ENCODE data around the gene SPON1. TPM values are rescaled to one million over a fixed set of nuclear protein-coding genes. Genes with fewer than 3 reads are reported as not detected.

The SPON1 gene
- total RNA-seq, 2 experiments from 2014 or later, result 0.96 to 1.4 TPM

- no peak for DNase-seq
- H3K4me3 Mint-ChIP-seq, result no peak overlapping the region
- no peaks in the 10 kb centered on the region for H3K36me3 Mint-ChIP-seq (ENCODE audit: low read depth)
- ChIA-PET CTCF (interaction anchor here (0.6 kb wide), 1 partner anchor 407 kb away, joined by 3 read pairs; no protein-coding TSS in a partner anchor), POLR2A (no interaction called here)
- H3K4me1 Mint-ChIP-seq (ENCODE audit: low read depth), result peaks cover 7% of the 10 kb centered on the region
- ATAC-seq, result no peak
- no peaks in the 10 kb centered on the region for H3K27me3 Mint-ChIP-seq
- no peaks in the 10 kb centered on the region for H3K9me3 Mint-ChIP-seq
- no peak overlapping the region for H3K27ac Mint-ChIP-seq
- intact Hi-C loops (cut with micrococcal nuclease), result no loop called here
- no peak for TF ChIP-seq CTCF (IDR thresholded peaks at IDR 0.05)
These were observed 216.7 kb downstream of the SPON1 start for GRCh38 chr11:14179116-14179820.

GRCh38 chr11:14181121-14181520 is 218.6 kb downstream of the SPON1 start:
- Mint-ChIP-seq H3K9me3 (no peaks in the 10 kb centered on the region), H3K4me1 (ENCODE audit: low read depth) (peaks cover 7% of the 10 kb centered on the region)
- POLR2A ChIA-PET, result no interaction called here

GRCh38 chr11:14182833-14183364 is 220.4 kb downstream of the SPON1 start:
- ChIA-PET POLR2A (interaction anchor here (0.6 kb wide), 1 partner anchor 543 kb away, joined by 3 read pairs; no protein-coding TSS in a partner anchor), CTCF (interaction anchor here (0.9 kb wide), 1 partner anchor 16 kb away, joined by 3 read pairs; no protein-coding TSS in a partner anchor)
- no peaks in the 10 kb centered on the region for H3K36me3 Mint-ChIP-seq (ENCODE audit: low read depth)
- no peak for ATAC-seq
- no peak for DNase-seq
- no peak overlapping the region for H3K27ac Mint-ChIP-seq
- no peak for TF ChIP-seq CTCF (IDR thresholded peaks at IDR 0.05)
- no peak overlapping the region for H3K4me3 Mint-ChIP-seq
- H3K27me3 Mint-ChIP-seq, result no peaks in the 10 kb centered on the region
- H3K9me3 Mint-ChIP-seq, result no peaks in the 10 kb centered on the region
- intact Hi-C loops (cut with micrococcal nuclease), result loop anchor here (10.0 kb wide), 1 partner anchor 62 kb away; no protein-coding TSS in a partner anchor
- no peaks in the 10 kb centered on the region for H3K4me1 Mint-ChIP-seq (ENCODE audit: low read depth)

More at GRCh38 chr11:14181121-14181520, 218.6 kb downstream of the SPON1 start:
- CTCF ChIA-PET, result interaction anchor here (1.2 kb wide), 1 partner anchor 32 kb away, joined by 3 read pairs; no protein-coding TSS in a partner anchor
- TF ChIP-seq CTCF (IDR thresholded peaks at IDR 0.05), result no peak
- intact Hi-C loops (cut with micrococcal nuclease), result loop anchor here (10.0 kb wide), 1 partner anchor 64 kb away; no protein-coding TSS in a partner anchor
- no peak for ATAC-seq
- no peak overlapping the region for H3K27ac Mint-ChIP-seq
- DNase-seq, result no peak
- no peak overlapping the region for H3K4me3 Mint-ChIP-seq
- H3K36me3 Mint-ChIP-seq (ENCODE audit: low read depth), result no peaks in the 10 kb centered on the region
- H3K27me3 Mint-ChIP-seq, result no peaks in the 10 kb centered on the region

- ChIA-PET CTCF (no interaction called here), POLR2A (interaction anchor here (0.6 to 0.7 kb wide), 2 partner anchors 11 to 1447 kb away, joined by 3 read pairs; no protein-coding TSS in a partner anchor)
- ATAC-seq (no peak), DNase-seq (no peak)
- Mint-ChIP-seq H3K27ac (no peak overlapping the region), H3K9me3 (no peaks in the 10 kb centered on the region), H3K27me3 (no peaks in the 10 kb centered on the region), H3K4me1 (ENCODE audit: low read depth) (no peaks in the 10 kb centered on the region), H3K36me3 (ENCODE audit: low read depth) (no peaks in the 10 kb centered on the region), H3K4me3 (no peak overlapping the region)
- intact Hi-C loops (cut with micrococcal nuclease), result loop anchor here (10.0 kb wide), 1 partner anchor 61 kb away; no protein-coding TSS in a partner anchor
- TF ChIP-seq CTCF (IDR thresholded peaks at IDR 0.05), result no peak
These were observed 221.8 kb downstream of the SPON1 start for GRCh38 chr11:14184028-14184940.

Measured in activated CD8-positive, alpha-beta T cell treated with anti-CD3 and anti-CD28 coated beads for 36 hours (primary cell).